H9 (cell line): ENCODE measurements around the gene SDK2. TPM values are rescaled to one million over a fixed set of nuclear protein-coding genes. Genes with fewer than 3 reads are reported as not detected.

Experiments used
- DNase-seq: peaks from one replicate; pipeline ENCODE4 v3.0.0-alpha.2; 2017
- H2AFZ ChIP-seq: one replicate; pipeline ENCODE4 v1.6.1; 2013; ENCODE audit warnings: mild to moderate bottlenecking, low read length, control low read depth, moderate library complexity
- H2AK5ac ChIP-seq: 2 replicates; pipeline ENCODE4 v1.6.1; 2013; ENCODE audit warnings: low read length, control low read depth, mixed read lengths; ENCODE audit not compliant: insufficient read length
- H2BK120ac ChIP-seq: one replicate; pipeline ENCODE4 v1.6.1; 2013; ENCODE audit warnings: low read depth, mild to moderate bottlenecking, low read length, control low read depth, inconsistent platforms; ENCODE audit not compliant: poor library complexity, severe bottlenecking
- H2BK12ac ChIP-seq: 2 replicates; pipeline ENCODE4 v1.6.1; 2013; ENCODE audit warnings: low read length, control low read depth, mixed read lengths, low read depth; ENCODE audit not compliant: insufficient read length
- H2BK15ac ChIP-seq: 2 replicates; pipeline ENCODE4 v1.6.1; 2013; ENCODE audit warnings: low read depth, low read length, control low read depth
- H2BK20ac ChIP-seq: one replicate; pipeline ENCODE4 v1.6.1; 2013; ENCODE audit warnings: low read depth, mild to moderate bottlenecking, low read length, control low read depth, inconsistent platforms; ENCODE audit not compliant: poor library complexity, severe bottlenecking
- H2BK5ac ChIP-seq: 2 replicates; pipeline ENCODE4 v1.6.1; 2013; ENCODE audit warnings: low read length, control low read depth, mixed read lengths; ENCODE audit not compliant: insufficient read length
- H3K14ac ChIP-seq: 2 replicates; pipeline ENCODE4 v1.6.1; 2013; ENCODE audit warnings: low read length, control low read depth; ENCODE audit not compliant: insufficient read depth
- H3K18ac ChIP-seq: 2 replicates; pipeline ENCODE4 v1.6.1; 2013; ENCODE audit warnings: low read depth, mild to moderate bottlenecking, mixed read lengths, low read length, control low read depth; ENCODE audit not compliant: insufficient read length
- H3K23ac ChIP-seq: 2 replicates; pipeline ENCODE4 v1.6.1; 2013; ENCODE audit warnings: low read length, control low read depth, mixed read lengths, low read depth; ENCODE audit not compliant: insufficient read length
- H3K23me2 ChIP-seq: 2 replicates; pipeline ENCODE4 v1.6.1; 2013; ENCODE audit warnings: low read depth, mild to moderate bottlenecking, mixed read lengths, low read length, control low read depth; ENCODE audit not compliant: insufficient read length, poor library complexity, severe bottlenecking
- H3K27ac ChIP-seq: 2 replicates; pipeline ENCODE4 v1.5.1; 2013; ENCODE audit warnings: low read length, control low read depth, mixed read lengths, low read depth; ENCODE audit not compliant: insufficient read length
- H3K27me3 ChIP-seq: 2 replicates; pipeline ENCODE4 v1.6.1; 2013; ENCODE audit warnings: low read length, control low read depth, inconsistent platforms; ENCODE audit not compliant: insufficient read depth
- H3K4ac ChIP-seq: 2 replicates; pipeline ENCODE4 v1.6.1; 2013; ENCODE audit warnings: low read depth, mild to moderate bottlenecking, control low read depth, inconsistent platforms, low read length, moderate library complexity
- H3K4me1 ChIP-seq: 2 replicates; pipeline ENCODE4 v1.6.1; 2013; ENCODE audit warnings: low read length, control low read depth, inconsistent platforms; ENCODE audit not compliant: insufficient read depth
- H3K4me2 ChIP-seq: 2 replicates; pipeline ENCODE4 v1.6.1; 2013; ENCODE audit warnings: low read length, control low read depth, mixed read lengths; ENCODE audit not compliant: insufficient read length, insufficient read depth
- H3K56ac ChIP-seq: 2 replicates; pipeline ENCODE4 v1.6.1; 2013; ENCODE audit warnings: low read depth, mild to moderate bottlenecking, mixed read lengths, low read length, control low read depth; ENCODE audit not compliant: insufficient read length
- H3K79me1 ChIP-seq: 2 replicates; pipeline ENCODE4 v1.6.1; 2013; ENCODE audit warnings: low read depth, mild to moderate bottlenecking, moderate library complexity, low read length, control low read depth, inconsistent platforms; ENCODE audit not compliant: insufficient read depth, poor library complexity, severe bottlenecking
- H3K79me2 ChIP-seq: 2 replicates; pipeline ENCODE4 v1.6.1; 2013; ENCODE audit warnings: low read length, control low read depth, inconsistent platforms; ENCODE audit not compliant: insufficient read depth
- H3K9ac ChIP-seq: 2 replicates; pipeline ENCODE4 v1.6.1; 2013; ENCODE audit warnings: low read length, control low read depth, mixed read lengths; ENCODE audit not compliant: insufficient read length; ENCODE audit errors: extremely low read depth
- H3K9me3 ChIP-seq: one replicate; pipeline ENCODE4 v1.6.1; 2013; ENCODE audit warnings: low read depth, low read length, inconsistent platforms; ENCODE audit not compliant: control insufficient read depth
- H3T11ph ChIP-seq: one replicate; pipeline ENCODE4 v1.6.1; 2013; ENCODE audit warnings: mild to moderate bottlenecking, low read length, control low read depth, inconsistent platforms
- H4K20me1 ChIP-seq: one replicate; pipeline ENCODE4 v1.6.1; 2013; ENCODE audit not compliant: control insufficient read depth, insufficient read length, insufficient read depth
- H4K5ac ChIP-seq: 2 replicates; pipeline ENCODE4 v1.6.1; 2013; ENCODE audit warnings: low read depth, mild to moderate bottlenecking, mixed read lengths, low read length, control low read depth; ENCODE audit not compliant: insufficient read length
- H4K8ac ChIP-seq: replicated peaks from 2 replicates; pipeline ENCODE4 v1.6.1; 2013; ENCODE audit warnings: low read length, control low read depth, mixed read lengths, low read depth; ENCODE audit not compliant: insufficient read length
- H4K91ac ChIP-seq: 2 replicates; pipeline ENCODE4 v1.6.1; 2013; ENCODE audit warnings: low read depth, mild to moderate bottlenecking, moderate library complexity, mixed read lengths, low read length, control low read depth; ENCODE audit not compliant: insufficient read length
- H3K27ac Mint-ChIP-seq, 3 experiments: 2 replicates in 2 of 3; 3 replicates in 1 of 3; pipeline ENCODE4 v1.8.0; 2020 to 2021; ENCODE audit warnings: mixed read lengths in 3 of 3, mild to moderate bottlenecking in 1 of 3, moderate library complexity in 1 of 3
- H3K27me3 Mint-ChIP-seq: 2 replicates; pipeline ENCODE4 v1.8.0; 2021; ENCODE audit warnings: low read depth, mild to moderate bottlenecking, moderate library complexity, mixed read lengths
- H3K36me3 Mint-ChIP-seq, 3 experiments: 2 replicates in 2 of 3; 3 replicates in 1 of 3; pipeline ENCODE4 v1.8.0; 2020 to 2021; ENCODE audit warnings: low read depth in 3 of 3, mixed read lengths in 3 of 3; ENCODE audit not compliant: insufficient read depth in 1 of 3
- H3K4me1 Mint-ChIP-seq, 2 experiments: 2 replicates each; pipeline ENCODE4 v1.8.0; 2020; ENCODE audit warnings: mixed read lengths in 2 of 2
- H3K4me3 Mint-ChIP-seq, 2 experiments: 2 replicates in 1 of 2; 3 replicates in 1 of 2; pipeline ENCODE4 v1.8.0; 2020 to 2021; ENCODE audit warnings: mild to moderate bottlenecking in 2 of 2, mixed read lengths in 2 of 2, moderate library complexity in 1 of 2
- H3K9me3 Mint-ChIP-seq, 2 experiments: 2 replicates in 1 of 2; 3 replicates in 1 of 2; pipeline ENCODE4 v1.8.0; 2020; ENCODE audit warnings: mild to moderate bottlenecking in 2 of 2, mixed read lengths in 2 of 2, moderate library complexity in 1 of 2
- CTCF ChIP-seq: fragments of 200-600 bp; sonication (generic); conservative IDR thresholded peaks from 3 replicates; pipeline ENCODE4 v1.8.0; 2021; ENCODE audit warnings: antibody characterized with exemption, mild to moderate bottlenecking
- WGBS: extraction: QIAGEN DNeasy Blood & Tissue Kit; methylation state at CpG from one replicate; pipeline ENCODE4 v1.1.7; 2013; ENCODE audit warnings: missing lambda C conversion rate, low lambda C conversion rate, mixed read lengths; ENCODE audit not compliant: insufficient read length; ENCODE audit errors: extremely low coverage; 5-methylcytosine and 5-hydroxymethylcytosine counted together
- total RNA-seq: library from RNA; stranded (reverse); gene quantifications from 2 replicates; pipeline ENCODE4 v1.2.1, GENCODE V29; 2021

SDK2 gene
- total RNA-seq, 1 experiment from 2014 or later, result 9.1 TPM

DNA sequence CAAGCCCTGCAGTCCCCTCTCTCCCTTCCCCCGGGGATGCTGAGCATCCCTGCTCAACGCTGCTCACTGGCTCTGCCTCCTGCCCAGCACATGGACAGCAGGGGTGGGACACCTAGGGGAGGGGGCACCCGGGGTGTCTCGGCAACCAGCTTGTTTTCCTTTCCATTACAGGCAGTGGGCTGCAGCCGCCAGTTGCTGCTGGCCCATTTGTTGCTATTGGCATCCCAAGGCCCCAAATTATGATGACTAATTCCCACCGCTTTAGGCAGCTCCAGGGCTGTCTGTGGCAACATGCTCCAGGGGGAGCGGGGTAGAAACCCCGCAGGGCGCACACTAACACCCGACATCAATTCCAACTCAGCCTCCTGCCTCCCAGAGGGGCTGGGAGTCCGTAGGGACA lies 4.9 kb downstream of the SDK2 start:
- peaks cover 15 to 43% of the 10 kb centered on the region in 2 experiments for H3K4me1 Mint-ChIP-seq
- H3K23ac ChIP-seq, result no peak overlapping the region
- DNase-seq, result peak; percentile 27

More for the DNA sequence above, 4.9 kb downstream of the SDK2 start:
- Histone ChIP-seq H3K9ac (no peak overlapping the region), H3T11ph (no peak overlapping the region), H2BK120ac (no peak overlapping the region), H2AFZ (no peak overlapping the region), H4K8ac (no peak overlapping the region), H3K79me1 (no peaks in the 10 kb centered on the region), H3K79me2 (no peaks in the 10 kb centered on the region), H3K4me2 (no peak overlapping the region), H3K9me3 (no peaks in the 10 kb centered on the region), H2BK12ac (no peak overlapping the region), H3K56ac (no peak overlapping the region), H4K91ac (no peak overlapping the region), H4K5ac (no peak overlapping the region), H3K18ac (no peak overlapping the region), H4K20me1 (no peaks in the 10 kb centered on the region), H2BK15ac (no peak overlapping the region), H3K27me3 (peaks cover 12% of the 10 kb centered on the region; the same call in 1 of the 2 replicates), H3K23me2 (peaks cover 14% of the 10 kb centered on the region), H3K4me1 (no peaks in the 10 kb centered on the region), H2BK20ac (no peak overlapping the region), H2AK5ac (no peak overlapping the region), H3K27ac (no peak overlapping the region), H2BK5ac (no peak overlapping the region), H3K4ac (no peak overlapping the region), H3K14ac (no peak overlapping the region; the same call in 1 of the 2 replicates)
- H3K27ac Mint-ChIP-seq, result no peak overlapping the region
- WGBS, result no CpG with 5 or more reads among the region's 11 CpGs
- peaks cover 41% of the 10 kb centered on the region for H3K27me3 Mint-ChIP-seq
- H3K9me3 Mint-ChIP-seq, result no peaks in the 10 kb centered on the region
- H3K4me3 Mint-ChIP-seq, result no peak overlapping the region
- H3K36me3 Mint-ChIP-seq, result peaks cover 0 to 4% (median 0%) of the 10 kb centered on the region in 3 experiments; a peak in 2 of 7 replicates
- TF ChIP-seq CTCF, result no peak
